B cell (primary cell): ENCODE measurements around the gene PGBD2.

ENCODE experiments used
- CTCF ChIP-seq: fragments of 200-600 bp; IDR thresholded peaks from one replicate; pipeline ENCODE4 v1.8.0; 2022; ENCODE audit warnings: antibody characterized with exemption, mild to moderate bottlenecking
- EZH2 ChIP-seq: IDR thresholded peaks from 2 replicates; pipeline ENCODE4 v1.6.1; 2012; ENCODE audit warnings: borderline replicate concordance, low read depth, mild to moderate bottlenecking, moderate library complexity, low read length; ENCODE audit not compliant: insufficient read depth, poor library complexity, severe bottlenecking

GRCh38 chr1:248873993-248874533 lies 32.0 kb upstream of the PGBD2 start:
- no peak for TF ChIP-seq CTCF
- no peak for TF ChIP-seq EZH2
